ENCODE measurements around the gene TENM3.

The TENM3 gene

GRCh38 chr4:182776376-182777105 lies 533.3 kb downstream of the TENM3 start:
- no peak for DNase-seq (ENCODE audit: low read depth in 2 of 2)

GRCh38 chr4:182778222-182778982 lies 535.2 kb downstream of the TENM3 start:
- no peak for DNase-seq (ENCODE audit: low read depth in 2 of 2)

- DNase-seq (ENCODE audit: low read depth in 2 of 2) = no peak
Measured at GRCh38 chr4:182786991-182787390, 543.8 kb downstream of the TENM3 start.

- DNase-seq (ENCODE audit: low read depth in 2 of 2) = no peak
Measured at GRCh38 chr4:182788201-182788600, 545.0 kb downstream of the TENM3 start.

GRCh38 chr4:182789529-182789928 lies 546.3 kb downstream of the TENM3 start:
- no peak for DNase-seq (ENCODE audit: low read depth in 2 of 2)

- no peak for DNase-seq (ENCODE audit: low read depth in 2 of 2)
Measured at GRCh38 chr4:182795446-182796238, 552.4 kb downstream of the TENM3 start.

- no peak for DNase-seq (ENCODE audit: low read depth in 2 of 2)
Measured at GRCh38 chr4:182799515-182800215, 556.5 kb downstream of the TENM3 start.

- DNase-seq (ENCODE audit: low read depth in 2 of 2) = no peak
Measured at GRCh38 chr4:182800216-182800515, 557.0 kb downstream of the TENM3 start.

GRCh38 chr4:182801636-182802035 lies 558.4 kb downstream of the TENM3 start:
- DNase-seq (ENCODE audit: low read depth in 2 of 2) = no peak

GRCh38 chr4:182802621-182803020 lies 559.4 kb downstream of the TENM3 start:
- DNase-seq (ENCODE audit: low read depth in 2 of 2) = no peak

- DNase-seq (ENCODE audit: low read depth in 2 of 2) = no peak
Measured at GRCh38 chr4:182803235-182803634, 560.0 kb downstream of the TENM3 start.

GRCh38 chr4:182804131-182804530 lies 560.9 kb downstream of the TENM3 start:
- no peak for DNase-seq (ENCODE audit: low read depth in 2 of 2)

- no peak for DNase-seq (ENCODE audit: low read depth in 2 of 2)
Measured at GRCh38 chr4:182805321-182805720, 562.1 kb downstream of the TENM3 start.

- no peak for DNase-seq (ENCODE audit: low read depth in 2 of 2)
Measured at GRCh38 chr4:182805750-182806149, 562.5 kb downstream of the TENM3 start.

GRCh38 chr4:182806259-182807252 lies 563.4 kb downstream of the TENM3 start:
- DNase-seq (ENCODE audit: low read depth in 2 of 2) = peak; percentile 26 to 30

GRCh38 chr4:182807346-182807745 lies 564.1 kb downstream of the TENM3 start:
- no peak for DNase-seq (ENCODE audit: low read depth in 2 of 2)

GRCh38 chr4:182807767-182808548 lies 564.8 kb downstream of the TENM3 start:
- no peak for DNase-seq (ENCODE audit: low read depth in 2 of 2)

- DNase-seq (ENCODE audit: low read depth in 2 of 2) = peak; percentile 7 to 10
Measured at GRCh38 chr4:182808673-182809416, 565.6 kb downstream of the TENM3 start.

GRCh38 chr4:182809417-182810102 lies 566.4 kb downstream of the TENM3 start:
- no peak for DNase-seq (ENCODE audit: low read depth in 2 of 2)
